ENCODE data around the gene PPA1.
"Not testable (repeated sequence)": the region's sequence is repeated elsewhere in the genome, so short reads cannot be mapped to it uniquely, and the experiment has no call there.

The PPA1 gene

GRCh38 chr10:70175516-70175915 is 57.7 kb downstream of the PPA1 start:
- DNase-seq: no peak

GRCh38 chr10:70174058-70174741 is 59.0 kb downstream of the PPA1 start:
- DNase-seq: peak in 5 of 51 donors; percentile 2 to 17 (median 5)

GRCh38 chr10:70169649-70170364 is 63.4 kb downstream of the PPA1 start:
- DNase-seq: peak in 5 of 51 donors; percentile 45 to 68 (median 54)

GRCh38 chr10:70169011-70169410 is 64.2 kb downstream of the PPA1 start:
- no peak for DNase-seq

GRCh38 chr10:70167246-70167645 is 66.0 kb downstream of the PPA1 start:
- no peak for DNase-seq

- DNase-seq: no peak
These were observed 66.8 kb downstream of the PPA1 start for GRCh38 chr10:70166394-70166793.

GRCh38 chr10:70164163-70164562 is 69.1 kb downstream of the PPA1 start:
- DNase-seq: no peak

- DNase-seq: no peak
These were observed 69.8 kb downstream of the PPA1 start for GRCh38 chr10:70163448-70163847.

- no peak for DNase-seq
These were observed 70.4 kb downstream of the PPA1 start for GRCh38 chr10:70162892-70163201.

GRCh38 chr10:70162151-70162891 is 70.9 kb downstream of the PPA1 start:
- DNase-seq: no peak

- no peak for DNase-seq
These were observed 72.4 kb downstream of the PPA1 start for GRCh38 chr10:70160798-70161197.

GRCh38 chr10:70159366-70159765 is 73.9 kb downstream of the PPA1 start:
- not testable (repeated sequence) for DNase-seq

- DNase-seq: no peak
These were observed 75.1 kb downstream of the PPA1 start for GRCh38 chr10:70158113-70158512.

GRCh38 chr10:70155255-70155838 is 77.9 kb downstream of the PPA1 start:
- DNase-seq: no peak

Measured in hypothalamus (tissue), 51 donors.